H1 (cell line): ENCODE measurements around the gene ATP1A1. TPM values are rescaled to one million over a fixed set of nuclear protein-coding genes. Genes with fewer than 3 reads are reported as not detected.

Experiments used
- CTCF ChIA-PET: fragments of 300-600 bp; sonication (Branson Sonifier 250); formaldehyde crosslinking; loops from one replicate; lab custom pipeline; 2021; ENCODE audit not compliant: partially characterized antibody; lab: Charles Lee
- POLR2A ChIA-PET: fragments of 300-600 bp; sonication (Branson Sonifier 250); formaldehyde crosslinking; loops from one replicate; lab custom pipeline; 2021; ENCODE audit warnings: inconsistent platforms; ENCODE audit not compliant: partially characterized antibody; lab: Charles Lee
- DNase-seq, 2 experiments: peaks; one replicate each; pipeline versions ENCODE4 v3.0.0 to v3.0.0-alpha.2; 2010 to 2022; ENCODE audit warnings: low spot score in 2 of 2, low read depth in 1 of 2, mixed read lengths in 1 of 2
- FAIRE-seq: peaks from 2 replicates; lab custom pipeline; 2011; peaks lifted over from hg19 to GRCh38; lab: Jason Lieb, UNC
- H2AFZ ChIP-seq: 2 replicates; pipeline ENCODE4 v1.8.1; 2012; ENCODE audit warnings: low read length, inconsistent platforms
- H2AK5ac ChIP-seq: 2 replicates; pipeline ENCODE4 v1.6.1; 2013; ENCODE audit warnings: low read depth, low read length
- H2BK120ac ChIP-seq: replicated peaks from 2 replicates; pipeline ENCODE3; 2013; ENCODE audit warnings: low read depth, low read length, inconsistent platforms
- H2BK12ac ChIP-seq: 2 replicates; pipeline ENCODE4 v1.6.1; 2013; ENCODE audit warnings: low read depth, low read length
- H2BK15ac ChIP-seq: 2 replicates; pipeline ENCODE4 v1.6.1; 2013; ENCODE audit warnings: low read length
- H2BK20ac ChIP-seq: 2 replicates; pipeline ENCODE4 v1.6.1; 2013; ENCODE audit warnings: low read length
- H2BK5ac ChIP-seq: 2 replicates; pipeline ENCODE4 v1.6.1; 2013; ENCODE audit warnings: low read depth, low read length
- H3K14ac ChIP-seq: 2 replicates; pipeline ENCODE4 v1.6.1; 2013; ENCODE audit warnings: inconsistent platforms; ENCODE audit not compliant: insufficient read length
- H3K18ac ChIP-seq: 2 replicates; pipeline ENCODE4 v1.6.1; 2013; ENCODE audit warnings: low read length; ENCODE audit errors: extremely low read depth
- H3K23ac ChIP-seq: 2 replicates; pipeline ENCODE4 v1.6.1; 2013; ENCODE audit warnings: inconsistent platforms; ENCODE audit not compliant: insufficient read length
- H3K23me2 ChIP-seq: 2 replicates; pipeline ENCODE4 v1.6.1; 2013; ENCODE audit warnings: low read depth, low read length
- H3K27ac ChIP-seq: 2 replicates; pipeline ENCODE4 v1.6.1; 2011; ENCODE audit warnings: low read depth, low read length, inconsistent platforms
- H3K27me3 ChIP-seq, 4 experiments: replicated peaks in 1 of 4; 1 replicate in 1 of 4; 2 replicates in 3 of 4; pipeline versions ENCODE4 v1.6.1 to v1.8.1; 2011 to 2013; ENCODE audit warnings: low read length in 3 of 4, mild to moderate bottlenecking in 3 of 4, inconsistent platforms in 2 of 4, mixed read lengths in 2 of 4, moderate library complexity in 1 of 4; ENCODE audit not compliant: control insufficient read depth in 3 of 4, insufficient read depth in 3 of 4; ENCODE audit errors: extremely low read depth in 1 of 4
- H3K36me3 ChIP-seq, 4 experiments: 2 replicates each; pipeline versions ENCODE4 v1.6.1 to v1.8.1; 2011 to 2013; ENCODE audit warnings: mild to moderate bottlenecking in 4 of 4, low read length in 3 of 4, moderate library complexity in 2 of 4, control low read depth in 1 of 4, inconsistent platforms in 1 of 4; ENCODE audit not compliant: insufficient read depth in 4 of 4, control insufficient read depth in 2 of 4
- H3K4ac ChIP-seq: replicated peaks from 2 replicates; pipeline ENCODE3; 2013; ENCODE audit warnings: low read length, low read depth, mixed read lengths, inconsistent platforms; ENCODE audit not compliant: insufficient read length
- H3K4me1 ChIP-seq, 4 experiments: replicated peaks in 1 of 4; 1 replicate in 1 of 4; 2 replicates in 3 of 4; pipeline versions ENCODE4 v1.6.1 to v1.8.1; 2011 to 2013; ENCODE audit warnings: low read length in 3 of 4, inconsistent platforms in 2 of 4, mixed read lengths in 1 of 4; ENCODE audit not compliant: insufficient read depth in 4 of 4, control insufficient read depth in 3 of 4
- H3K4me2 ChIP-seq, 2 experiments: 2 replicates each; pipeline versions ENCODE4 v1.6.1 to v1.8.1; 2011 to 2013; ENCODE audit warnings: low read depth in 2 of 2, low read length in 2 of 2, control low read depth in 1 of 2, inconsistent platforms in 1 of 2, mild to moderate bottlenecking in 1 of 2; ENCODE audit not compliant: insufficient read depth in 1 of 2
- H3K4me3 ChIP-seq, 4 experiments: fragments of 200-600, 300-600 bp in 1 of 4; sonication (generic), shearing (Covaris generic), sonication (Bioruptor Twin) in 1 of 4; 2 replicates each; pipeline versions ENCODE4 v1.5.1 to v1.8.1; 2011 to 2016; ENCODE audit warnings: low read length in 4 of 4, low read depth in 3 of 4, control low read depth in 2 of 4, inconsistent platforms in 2 of 4, mild to moderate bottlenecking in 2 of 4, mixed read lengths in 1 of 4, moderate library complexity in 1 of 4; ENCODE audit not compliant: insufficient read depth in 2 of 4; ENCODE audit errors: extremely low read depth in 1 of 4
- H3K56ac ChIP-seq: replicated peaks from 2 replicates; pipeline ENCODE3; 2013; ENCODE audit warnings: low read depth, mild to moderate bottlenecking, mixed read lengths, low read length, inconsistent platforms; ENCODE audit not compliant: insufficient read length
- H3K79me1 ChIP-seq: 2 replicates; pipeline ENCODE4 v1.6.1; 2013; ENCODE audit warnings: low read depth, low read length, control low read depth
- H3K79me2 ChIP-seq, 2 experiments: 2 replicates each; pipeline versions ENCODE4 v1.6.1 to v1.8.1; 2012 to 2013; ENCODE audit warnings: low read length in 2 of 2, mild to moderate bottlenecking in 2 of 2, inconsistent platforms in 1 of 2; ENCODE audit not compliant: insufficient read depth in 2 of 2, control insufficient read depth in 1 of 2
- H3K9ac ChIP-seq, 4 experiments: replicated peaks in 1 of 4; 1 replicate in 1 of 4; 2 replicates in 3 of 4; pipeline versions ENCODE4 v1.6.1 to v1.8.1; 2011 to 2013; ENCODE audit warnings: low read depth in 3 of 4, low read length in 3 of 4, control low read depth in 2 of 4, mild to moderate bottlenecking in 2 of 4, moderate library complexity in 2 of 4, inconsistent platforms in 1 of 4; ENCODE audit errors: extremely low read depth in 1 of 4
- H3K9me3 ChIP-seq, 2 experiments: 2 replicates each; pipeline versions ENCODE4 v1.6.1 to v1.8.1; 2012 to 2013; ENCODE audit warnings: mild to moderate bottlenecking in 2 of 2, moderate library complexity in 2 of 2, control low read depth in 1 of 2, inconsistent platforms in 1 of 2, low read depth in 1 of 2, low read length in 1 of 2, mixed read lengths in 1 of 2; ENCODE audit not compliant: insufficient read depth in 2 of 2
- H4K20me1 ChIP-seq, 2 experiments: replicated peaks in 1 of 2; 2 replicates each; pipeline versions ENCODE3 to v1.8.1; 2011 to 2013; ENCODE audit warnings: inconsistent platforms in 2 of 2, low read length in 2 of 2, mild to moderate bottlenecking in 1 of 2; ENCODE audit not compliant: insufficient read depth in 2 of 2, control insufficient read depth in 1 of 2
- H4K5ac ChIP-seq: 2 replicates; pipeline ENCODE4 v1.6.1; 2013; ENCODE audit warnings: low read length, low read depth, mixed read lengths, inconsistent platforms; ENCODE audit not compliant: insufficient read length
- H4K8ac ChIP-seq: 2 replicates; pipeline ENCODE4 v1.8.0; 2013; ENCODE audit warnings: mild to moderate bottlenecking, moderate library complexity, low read length, inconsistent platforms; ENCODE audit not compliant: insufficient read depth; ENCODE audit errors: extremely low read depth
- H4K91ac ChIP-seq: replicated peaks from 2 replicates; pipeline ENCODE3; 2013; ENCODE audit warnings: low read length, mixed read lengths, inconsistent platforms; ENCODE audit not compliant: insufficient read length
- CBX8 ChIP-seq: fragments of 300-800, 300-1000 bp; sonication (generic); IDR thresholded peaks from 2 replicates; pipeline ENCODE4 v1.7.1; 2016; ENCODE audit warnings: low read depth, low read length, borderline replicate concordance
- CREB1 ChIP-seq: IDR thresholded peaks from 2 replicates; pipeline ENCODE4 v1.6.1; 2012; ENCODE audit warnings: inconsistent platforms
- KDM5A ChIP-seq: fragments of 200-600 bp; IDR thresholded peaks from 2 replicates; pipeline ENCODE4 v1.7.1; 2012; ENCODE audit warnings: mild to moderate bottlenecking, low read length, inconsistent platforms, mixed read lengths
- NANOG ChIP-seq: IDR thresholded peaks from 2 replicates; pipeline ENCODE4 v1.6.1; 2011; ENCODE audit warnings: low read length, low read depth, mild to moderate bottlenecking, inconsistent platforms; ENCODE audit not compliant: insufficient read depth, poor library complexity, severe bottlenecking
- POU5F1 ChIP-seq: IDR thresholded peaks from 2 replicates; pipeline ENCODE4 v1.6.1; 2011; ENCODE audit warnings: low read depth, mild to moderate bottlenecking, low read length, moderate library complexity
- TCF12 ChIP-seq: IDR thresholded peaks from 2 replicates; pipeline ENCODE4 v1.6.1; 2011; ENCODE audit warnings: low read depth, mild to moderate bottlenecking, low read length
- ZNF274 ChIP-seq: IDR thresholded peaks from 2 replicates; pipeline ENCODE4 v1.7.0; 2012; ENCODE audit warnings: low read length, borderline replicate concordance; ENCODE audit errors: extremely low read depth
- WGBS, 2 experiments: shearing (Covaris generic) in 1 of 2; methylation state at CpG; one replicate each; pipeline versions ENCODE4 v1.1.6 to v1.1.7; 2013 to 2015; ENCODE audit warnings: low lambda C conversion rate in 2 of 2, mixed read lengths in 2 of 2, inconsistent platforms in 1 of 2, low coverage in 1 of 2, missing lambda C conversion rate in 1 of 2; ENCODE audit not compliant: insufficient replicate concordance in 2 of 2, insufficient coverage in 1 of 2, insufficient read length in 1 of 2; ENCODE audit errors: extremely low coverage in 1 of 2, missing lambda C conversion rate in 1 of 2; 5-methylcytosine and 5-hydroxymethylcytosine counted together
- polyA plus RNA-seq, 7 experiments: library from polyadenylated mRNA; depleted of rRNA in 3 of 7; stranded (reverse) in 5 of 7; unstranded in 2 of 7; fragments of >200 nt in 5 of 7; fragments of 200-250 nt in 2 of 7; gene quantifications; 1 replicate in 5 of 7; 2 replicates in 1 of 7; 4 replicates in 1 of 7; pipeline versions ENCODE4 v1.2.1 to v1.2.3, GENCODE V29; 2011 to 2013; ENCODE audit warnings: missing spikeins in 2 of 7, mixed read lengths in 2 of 7
- total RNA-seq: library from RNA; stranded (reverse); fragmentation: NEBNext Ultra II Directional; extraction: Animal tissue kit (Norgen Biotek cat#: 25700); gene quantifications from 2 replicates; pipeline ENCODE4 v1.2.1, GENCODE V29; 2021

ATP1A1 gene
- total and polyA plus RNA-seq, 2 of the 8 experiments (the other 6 are each of a cell fraction or from before 2014, with no cell fraction given): 222 to 325 TPM

DNA sequence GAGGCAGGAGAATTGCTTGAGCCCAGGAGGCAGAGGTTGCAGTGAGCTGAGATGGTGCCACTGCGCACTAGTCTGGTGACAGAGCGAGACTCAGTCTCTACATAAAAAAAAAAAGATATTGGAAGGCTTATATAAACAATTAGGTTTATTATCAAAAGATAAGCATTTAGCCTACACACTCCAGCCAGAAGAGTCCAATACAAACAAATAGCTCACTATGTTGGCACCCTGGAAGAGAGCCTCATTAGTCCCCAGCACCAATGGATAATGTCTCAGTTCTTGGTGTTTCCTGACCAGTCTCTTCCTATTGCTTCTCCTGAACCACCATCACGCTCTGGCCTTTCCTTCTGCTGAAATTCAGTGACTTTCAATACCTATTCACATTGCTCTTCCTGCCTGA is 48.6 kb upstream of the ATP1A1 start:
- H3K4me2 ChIP-seq: no peak overlapping the region
- no peak overlapping the region for H2BK15ac ChIP-seq
- no peak for FAIRE-seq
- no peaks in the 10 kb centered on the region for H3K9me3 ChIP-seq
- H2BK12ac ChIP-seq: no peak overlapping the region
- no peaks in the 10 kb centered on the region for H3K79me1 ChIP-seq
- H3K56ac ChIP-seq: no peak overlapping the region
- H2BK120ac ChIP-seq: no peak overlapping the region
- no peak overlapping the region for H4K5ac ChIP-seq
- DNase-seq: no peak
- no peak overlapping the region for H4K91ac ChIP-seq
- H2AK5ac ChIP-seq: no peak overlapping the region
- ChIA-PET CTCF (interaction anchor here (0.6 to 1.6 kb wide), 7 partner anchors 10 to 160 kb away, joined by 3 to 5 read pairs (median 3); no protein-coding TSS in a partner anchor), POLR2A (no interaction called here)
- H3K9ac ChIP-seq: no peak overlapping the region
- H3K36me3 ChIP-seq: no peaks in the 10 kb centered on the region
- no peak overlapping the region for H3K23ac ChIP-seq
- no peak overlapping the region for H3K27ac ChIP-seq
- no peaks in the 10 kb centered on the region for H3K27me3 ChIP-seq
- 77% methylated on average over 3 of the region's 3 CpGs; no CpG with 5 or more reads in 1 of the 2 experiments for WGBS, 2 experiments
- H4K8ac ChIP-seq: no peak overlapping the region
- H2BK20ac ChIP-seq: no peak overlapping the region
- no peak overlapping the region for H2BK5ac ChIP-seq
- H4K20me1 ChIP-seq: no peaks in the 10 kb centered on the region
- no peak overlapping the region for H2AFZ ChIP-seq
- no peaks in the 10 kb centered on the region for H3K4me1 ChIP-seq
- H3K23me2 ChIP-seq: no peaks in the 10 kb centered on the region
- H3K4me3 ChIP-seq: no peak overlapping the region
- no peak overlapping the region for H3K18ac ChIP-seq
- no peak for TF ChIP-seq POU5F1
- TF ChIP-seq CBX8: no peak
- TF ChIP-seq TCF12: no peak
- no peak for TF ChIP-seq ZNF274
- no peak for TF ChIP-seq NANOG
- no peak for TF ChIP-seq CREB1
- TF ChIP-seq KDM5A: no peak
- no peak overlapping the region for H3K14ac ChIP-seq
- H3K79me2 ChIP-seq: no peaks in the 10 kb centered on the region
- no peak overlapping the region for H3K4ac ChIP-seq
